SIG-M5 treated with dmso at 0.1 percent for 504 hours (cell line): ENCODE results near the gene MEMO1.

ENCODE experiments used
- DNase-seq: peaks from one replicate; lab custom pipeline; 2025; ENCODE audit not compliant: unreplicated experiment; lab: John Stamatoyannopoulos, UW

The MEMO1 gene

DNA sequence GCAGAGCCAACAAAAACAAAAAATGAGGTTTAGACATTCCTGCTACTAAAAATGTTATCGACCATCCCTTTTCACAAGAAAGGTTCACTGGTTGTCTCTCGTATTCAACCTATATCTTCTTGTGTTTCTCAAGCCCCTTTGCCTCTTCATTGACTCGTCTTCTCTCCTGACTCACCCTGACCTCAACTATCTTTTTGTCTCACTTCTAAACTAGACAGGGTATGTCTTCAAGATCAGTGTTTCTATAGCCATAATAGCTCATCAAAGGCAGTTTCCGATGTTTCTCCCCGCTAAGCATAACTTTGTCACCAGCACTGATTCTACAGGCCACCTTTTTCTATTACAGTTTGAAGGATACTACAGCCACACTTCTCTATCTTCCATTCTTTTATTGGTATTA lies 178.4 kb downstream of the MEMO1 start:
- DNase-seq, result no peak

GRCh38 chr2:31831585-31831984 lies 179.2 kb downstream of the MEMO1 start:
- DNase-seq, result no peak

GRCh38 chr2:31828891-31829290 lies 181.9 kb downstream of the MEMO1 start:
- no peak for DNase-seq

- no peak for DNase-seq
Observed at GRCh38 chr2:31823558-31823957, 187.2 kb downstream of the MEMO1 start.

DNA sequence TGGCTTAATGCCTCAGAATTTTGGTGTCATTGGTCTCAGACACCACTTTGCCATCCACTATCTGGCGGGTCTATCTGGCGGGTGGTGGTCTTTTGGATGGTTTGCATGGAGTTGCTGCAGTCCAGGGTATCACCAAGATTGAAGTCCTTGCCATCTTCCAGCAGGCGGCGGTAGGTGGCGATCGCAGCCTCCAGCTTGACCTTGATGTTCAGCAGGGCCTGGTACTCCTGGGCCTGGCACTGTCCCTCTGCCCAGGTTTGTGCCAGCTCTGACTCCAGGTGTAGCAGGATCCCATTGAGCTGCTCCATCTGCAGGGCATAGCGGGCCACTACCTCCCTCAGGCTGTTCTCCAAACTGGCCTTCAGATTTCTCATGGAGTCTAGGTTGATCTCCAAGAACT lies 188.2 kb downstream of the MEMO1 start:
- DNase-seq, result no peak
